K562 (cell line): ENCODE results near the gene SNRNP48. TPM values are rescaled to one million over a fixed set of nuclear protein-coding genes. Genes with fewer than 3 reads are reported as not detected.

Source experiments
- ATAC-seq: fragments of 200-7000 bp; cut with Tn5 transposase; 3 replicates; pipeline ENCODE4 v1.9.1; 2020; ENCODE audit warnings: moderate library complexity
- BruUV-seq: library from RNA; stranded (reverse); fragments of 400-500 nt; replicated peaks from 2 replicates; lab custom pipeline; 2021; lab: Mats Ljungman, UMichigan
- CTCF ChIA-PET: fragments of 300-600 bp; formaldehyde crosslinking; extraction: SDS; loops from one replicate; lab custom pipeline; 2021; ENCODE audit warnings: low intra/inter-chr PET ratio; lab: Yijun Ruan, JAX
- POLR2A ChIA-PET: fragments of 300-600, 350-650 bp; sonication (Branson Sonifier 250); formaldehyde crosslinking; extraction: SDS; loops from one replicate; lab custom pipeline; 2021; ENCODE audit warnings: antibody characterized with exemption, inconsistent platforms; lab: Yijun Ruan, JAX
- DNase-seq, 4 experiments: peaks; one replicate each; pipeline versions ENCODE4 v3.0.0 to v3.0.0-alpha.2; 2011 to 2018; ENCODE audit warnings: low spot score in 3 of 4, mixed read lengths in 3 of 4; ENCODE audit errors: extremely low read depth in 1 of 4
- FAIRE-seq: peaks from 2 replicates; lab custom pipeline; 2011; peaks lifted over from hg19 to GRCh38; lab: Jason Lieb, UNC
- H2AFZ ChIP-seq: 2 replicates; pipeline ENCODE4 v1.6.0; 2011; ENCODE audit warnings: low read depth, low read length, control low read depth, inconsistent platforms
- H3K27ac ChIP-seq: fragments of 200-600 bp; 3 replicates; pipeline ENCODE4 v1.8.0; 2011; ENCODE audit warnings: low read depth, mild to moderate bottlenecking, control low read depth, inconsistent platforms, low read length, moderate library complexity, mixed read lengths; ENCODE audit errors: extremely low read depth
- H3K27me3 ChIP-seq, 2 experiments: fragments of 300-600 bp in 1 of 2; 2 replicates in 1 of 2; 3 replicates in 1 of 2; pipeline versions ENCODE4 v1.6.0 to v1.8.0; 2011; ENCODE audit warnings: inconsistent platforms in 2 of 2, low read length in 2 of 2, mild to moderate bottlenecking in 1 of 2, mixed read lengths in 1 of 2, moderate library complexity in 1 of 2; ENCODE audit not compliant: control insufficient read depth in 2 of 2, insufficient read depth in 2 of 2
- H3K36me3 ChIP-seq: fragments of 300-600 bp; 3 replicates; pipeline ENCODE4 v1.8.0; 2011; ENCODE audit warnings: mild to moderate bottlenecking, low read length, inconsistent platforms; ENCODE audit not compliant: control insufficient read depth, insufficient read depth
- H3K4me1 ChIP-seq, 2 experiments: fragments of 200-600 bp in 1 of 2; replicated peaks in 1 of 2; 2 replicates in 1 of 2; 3 replicates in 1 of 2; pipeline versions ENCODE4 v1.5.1 to v1.8.0; 2011; ENCODE audit warnings: inconsistent platforms in 2 of 2, low read length in 2 of 2, mild to moderate bottlenecking in 1 of 2, mixed read lengths in 1 of 2, moderate library complexity in 1 of 2; ENCODE audit not compliant: control insufficient read depth in 2 of 2, insufficient read depth in 2 of 2
- H3K4me2 ChIP-seq: 2 replicates; pipeline ENCODE4 v1.6.1; 2011; ENCODE audit warnings: low read length, control low read depth, inconsistent platforms, mixed read lengths; ENCODE audit not compliant: insufficient read depth
- H3K4me3 ChIP-seq: fragments of 200-600 bp; sonication (generic), shearing (Covaris generic); 2 replicates; pipeline ENCODE4 v1.5.1; 2016; ENCODE audit warnings: control low read depth, inconsistent platforms
- H3K79me2 ChIP-seq: fragments of 200-600 bp; 3 replicates; pipeline ENCODE4 v1.8.0; 2011; ENCODE audit warnings: low read length, inconsistent platforms; ENCODE audit not compliant: control insufficient read depth, insufficient read depth
- H3K9ac ChIP-seq, 2 experiments: 2 replicates each; pipeline versions ENCODE4 v1.6.0 to v1.6.1; 2011; ENCODE audit warnings: low read depth in 2 of 2, low read length in 2 of 2, control low read depth in 1 of 2, inconsistent platforms in 1 of 2, mild to moderate bottlenecking in 1 of 2, mixed read lengths in 1 of 2; ENCODE audit not compliant: insufficient read depth in 1 of 2
- H3K9me1 ChIP-seq: one replicate; pipeline ENCODE4 v1.6.0; 2011; ENCODE audit warnings: inconsistent platforms, mild to moderate bottlenecking, low read length, moderate library complexity; ENCODE audit not compliant: control insufficient read depth, insufficient read depth
- H3K9me3 ChIP-seq: replicated peaks from 2 replicates; pipeline ENCODE4 v1.5.1; 2011; ENCODE audit warnings: low read depth, low read length, inconsistent platforms; ENCODE audit not compliant: control insufficient read depth, insufficient read depth
- H4K20me1 ChIP-seq: replicated peaks from 2 replicates; pipeline ENCODE4 v1.6.1; 2011; ENCODE audit warnings: low read length, inconsistent platforms, mixed read lengths; ENCODE audit not compliant: control insufficient read depth, insufficient read depth
- ETS2 ChIP-seq: IDR thresholded peaks from 2 replicates; pipeline ENCODE4 v1.6.1; 2016; ENCODE audit warnings: borderline replicate concordance, missing genetic modification characterization, mild to moderate bottlenecking, moderate library complexity, missing compliant biosample characterization; ENCODE audit not compliant: poor library complexity, severe bottlenecking
- HSF4 ChIP-seq: fragments of 250-450 bp; sonication (Bioruptor Pico); IDR thresholded peaks from 2 replicates; pipeline ENCODE4 v2.1.2; 2022; ENCODE audit warnings: mild to moderate bottlenecking, moderate library complexity, borderline replicate concordance
- PRMT5 ChIP-seq: sonication (generic); formaldehyde crosslinking; IDR thresholded peaks from 2 replicates; pipeline ENCODE4 v1.5.0; 2020; ENCODE audit warnings: missing genetic modification reagents
- RBM14 ChIP-seq: fragments of 200-400 bp; formaldehyde crosslinking; IDR thresholded peaks from 2 replicates; pipeline ENCODE4 v1.6.1; 2018; ENCODE audit warnings: low read depth, mild to moderate bottlenecking, low read length, moderate library complexity, borderline replicate concordance; ENCODE audit not compliant: insufficient read depth
- THAP12 ChIP-seq: fragments of 250-450 bp; sonication (Bioruptor Pico); IDR thresholded peaks from 2 replicates; pipeline ENCODE4 v1.9.0; 2021; ENCODE audit warnings: mild to moderate bottlenecking, inconsistent platforms
- ZNF140 ChIP-seq: fragments of 250-450 bp; sonication (Bioruptor Pico); IDR thresholded peaks from 2 replicates; pipeline ENCODE4 v1.8.0; 2021; ENCODE audit warnings: moderate library complexity, mild to moderate bottlenecking, inconsistent platforms
- ZNF263 ChIP-seq: sonication (generic); formaldehyde crosslinking; IDR thresholded peaks from 2 replicates; pipeline ENCODE4 v1.8.0; 2022; ENCODE audit warnings: mild to moderate bottlenecking, missing genetic modification reagents, borderline replicate concordance
- WGBS: fragments of 100-300 bp; shearing (Covaris generic); methylation state at CpG from one replicate; pipeline ENCODE4 v1.1.6; 2016; ENCODE audit warnings: low coverage, mixed read lengths; ENCODE audit not compliant: insufficient coverage; ENCODE audit errors: missing lambda C conversion rate; 5-methylcytosine and 5-hydroxymethylcytosine counted together
- in situ Hi-C: fragments of 300-500 bp; cut with MboI; formaldehyde crosslinking; loops from 4 replicates; pipeline ENCODE4 v1.15.0; 2018; ENCODE audit warnings: inconsistent platforms, mixed read lengths
- intact Hi-C: fragments of 100-400 bp; cut with micrococcal nuclease; formaldehyde crosslinking; loops from 2 replicates; pipeline ENCODE4 v1.14.2; 2022
- polyA plus RNA-seq, 8 experiments: library from polyadenylated mRNA; depleted of rRNA in 4 of 8; stranded (reverse) in 5 of 8; unstranded in 3 of 8; fragments of >200 nt; fragmentation: Nextera tagmentation in 2 of 8; fragmentation: Illumina TruSeq in 1 of 8; extraction: Ambion mirVana in 2 of 8; extraction: Trizol in 1 of 8; gene quantifications; 2 replicates each; pipeline versions ENCODE4 v1.2.1 to v1.2.3, GENCODE V29; 2011 to 2014; ENCODE audit warnings: inconsistent platforms in 1 of 8, missing spikeins in 1 of 8
- total RNA-seq, 7 experiments: library from RNA; depleted of rRNA in 6 of 7; stranded (reverse); fragments of >200 nt in 6 of 7; fragmentation: Illumina TruSeq in 2 of 7; extraction: Trizol in 2 of 7; gene quantifications; 2 replicates each; pipeline versions ENCODE4 v1.2.1 to v1.2.3, GENCODE V29; 2011 to 2021; ENCODE audit warnings: low replicate concordance in 1 of 7
- TF ChIP-seq, protein P1 (sequence below): IDR thresholded peaks from 2 replicates; pipeline ENCODE4 v1.6.1; 2014; ENCODE audit warnings: antibody characterized with exemption

Gene SNRNP48
- total and polyA plus RNA-seq, 9 of the 15 experiments (the other 6 are each of a cell fraction or from before 2014, with no cell fraction given): 6.2 to 32.9 (median 18.6) TPM

GRCh38 chr6:7632501-7633290, 42.7 kb downstream of the SNRNP48 start:
- no peaks in the 10 kb centered on the region for H3K4me1 ChIP-seq
- peaks cover 41 to 51% of the 10 kb centered on the region in 2 experiments for H3K27me3 ChIP-seq
- ATAC-seq: no peak
- no peaks in the 10 kb centered on the region for H3K9me3 ChIP-seq
- TF ChIP-seq HSF4 (CRISPR knock-in tag): no peak
- TF ChIP-seq THAP12 (CRISPR knock-in tag): no peak
- TF ChIP-seq, protein P1, sequence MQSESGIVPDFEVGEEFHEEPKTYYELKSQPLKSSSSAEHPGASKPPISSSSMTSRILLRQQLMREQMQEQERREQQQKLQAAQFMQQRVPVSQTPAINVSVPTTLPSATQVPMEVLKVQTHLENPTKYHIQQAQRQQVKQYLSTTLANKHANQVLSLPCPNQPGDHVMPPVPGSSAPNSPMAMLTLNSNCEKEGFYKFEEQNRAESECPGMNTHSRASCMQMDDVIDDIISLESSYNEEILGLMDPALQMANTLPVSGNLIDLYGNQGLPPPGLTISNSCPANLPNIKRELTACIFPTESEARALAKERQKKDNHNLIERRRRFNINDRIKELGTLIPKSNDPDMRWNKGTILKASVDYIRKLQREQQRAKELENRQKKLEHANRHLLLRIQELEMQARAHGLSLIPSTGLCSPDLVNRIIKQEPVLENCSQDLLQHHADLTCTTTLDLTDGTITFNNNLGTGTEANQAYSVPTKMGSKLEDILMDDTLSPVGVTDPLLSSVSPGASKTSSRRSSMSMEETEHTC: no peak
- no peak for TF ChIP-seq RBM14
- TF ChIP-seq ETS2 (tag): no peak
- no peak for TF ChIP-seq ZNF263
- TF ChIP-seq PRMT5 (CRISPR knock-in tag): no peak
- no peak for TF ChIP-seq ZNF140 (CRISPR knock-in tag)
- TF ChIP-seq, all 486 proteins: peak for 0
- Histone ChIP-seq H3K4me2 (no peak overlapping the region), H3K9me1 (no peaks in the 10 kb centered on the region), H3K4me3 (no peak overlapping the region), H2AFZ (no peak overlapping the region), H3K79me2 (no peaks in the 10 kb centered on the region), H3K36me3 (no peaks in the 10 kb centered on the region), H3K27ac (no peak overlapping the region), H4K20me1 (no peaks in the 10 kb centered on the region), H3K9ac (no peak overlapping the region)
- DNase-seq (no peak), FAIRE-seq (no peak)
- BruUV-seq: no TSS peak
- 0% methylated on average over 9 of the region's 9 CpGs for WGBS
- intact Hi-C loops (no loop called here), in situ Hi-C loops (no loop called here)
- ChIA-PET POLR2A (interaction anchor here (0.9 to 3.0 kb wide), 2 partner anchors 10 to 13 kb away, joined by 3 to 7 read pairs; no protein-coding TSS in a partner anchor), CTCF (no interaction called here)
